GM11168 (cell line): ENCODE measurements around the gene SLC5A10.

ENCODE experiments used
- in situ Hi-C: fragments of 300-500 bp; cut with MboI; formaldehyde crosslinking; loops from one replicate; pipeline ENCODE4 v1.12.0; 2022; ENCODE audit warnings: low sequenced_read_pairs; ENCODE audit not compliant: unreplicated experiment

SLC5A10 gene

DNA sequence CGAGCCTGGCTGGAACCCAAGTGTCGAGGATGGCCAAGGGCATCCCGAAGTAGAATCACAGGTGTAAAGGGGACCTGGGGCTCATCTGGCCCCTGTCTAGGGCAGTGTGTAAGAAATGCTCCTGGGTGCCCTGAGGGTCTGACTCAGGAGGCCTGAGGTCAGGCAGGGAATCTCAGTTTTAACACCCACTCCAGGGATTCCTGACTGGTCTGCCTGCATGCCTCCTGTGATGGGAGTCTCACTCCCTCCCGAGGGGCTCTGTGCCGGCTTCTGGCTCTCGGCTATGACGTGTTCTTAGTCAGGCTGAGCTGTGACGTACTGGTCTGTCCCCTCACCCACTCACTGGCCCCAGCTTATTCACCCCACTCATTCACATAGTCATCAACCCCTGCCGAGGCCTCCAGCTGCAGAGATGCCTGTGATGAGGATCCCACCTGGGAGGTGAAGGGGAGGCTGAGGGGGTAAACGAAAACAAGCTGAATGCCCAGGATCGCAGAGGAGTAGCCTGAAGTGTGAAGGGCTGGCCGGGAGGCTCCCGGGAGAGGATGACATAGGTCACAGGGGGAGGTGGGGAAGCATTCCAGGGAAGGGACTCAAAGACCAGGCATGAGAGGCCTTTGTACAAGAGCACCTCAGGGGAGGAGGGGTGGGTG lies 28.8 kb downstream of the SLC5A10 start:
- in situ Hi-C loops, result no loop called here

DNA sequence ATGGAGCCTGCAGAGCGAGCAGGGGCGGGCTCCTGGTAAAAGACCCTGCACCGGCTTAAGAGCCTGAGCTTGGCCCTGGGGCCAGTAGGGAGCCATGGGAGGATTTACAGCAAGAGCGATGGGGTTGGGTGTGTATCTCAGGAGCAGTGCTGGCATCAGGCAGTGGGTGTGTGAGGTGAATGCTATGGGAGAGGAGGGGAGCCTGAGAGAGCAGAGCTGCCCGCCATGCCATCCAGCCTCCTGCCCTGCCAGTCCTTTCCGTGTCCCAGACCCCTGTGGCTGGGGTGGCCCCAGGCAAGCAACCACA lies 29.3 kb downstream of the SLC5A10 start:
- in situ Hi-C loops, result no loop called here

GRCh38 chr17:18981642-18982424 lies 29.9 kb downstream of the SLC5A10 start:
- in situ Hi-C loops, result no loop called here

DNA sequence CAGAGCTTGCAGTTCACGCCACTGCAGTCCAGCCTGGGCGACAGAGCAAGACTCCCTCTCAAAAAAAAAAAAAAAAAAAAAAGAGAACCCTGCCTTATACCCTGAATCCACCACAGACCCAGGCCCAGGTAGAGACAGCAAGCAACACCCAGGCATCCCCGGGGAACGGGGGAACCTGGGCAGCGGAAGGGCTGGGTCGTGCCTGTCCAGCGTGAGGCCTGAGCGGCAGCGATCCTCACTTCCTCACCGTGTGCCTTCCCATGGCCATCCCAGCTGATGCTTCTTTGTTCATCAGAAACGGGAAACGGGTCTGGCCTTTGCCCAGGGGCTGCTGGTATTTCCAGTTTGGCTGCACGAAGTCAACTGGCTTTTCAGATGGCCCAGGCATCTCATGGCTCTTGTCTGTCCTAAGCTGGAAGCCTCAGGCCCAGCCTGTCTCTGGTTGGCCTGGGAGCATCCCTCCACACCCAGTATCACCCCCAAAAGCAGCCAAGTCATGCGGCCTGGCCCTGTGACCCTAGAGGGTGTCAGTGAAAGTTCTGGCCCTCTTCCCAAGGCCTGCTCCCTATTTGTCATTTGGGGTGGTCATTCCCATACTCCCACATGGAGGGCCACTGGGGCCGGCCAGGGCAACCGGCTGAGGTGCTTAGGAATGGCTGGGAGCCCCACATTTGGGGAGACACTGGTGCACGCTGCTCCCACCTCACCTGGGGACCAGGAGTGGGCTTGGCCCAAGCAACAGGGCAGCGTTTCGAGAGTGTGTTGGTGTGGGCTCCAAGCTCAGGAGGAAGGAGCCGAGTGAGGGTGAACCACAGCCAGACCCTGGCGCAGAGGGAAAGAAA lies 32.5 kb downstream of the SLC5A10 start:
- in situ Hi-C loops, result no loop called here

DNA sequence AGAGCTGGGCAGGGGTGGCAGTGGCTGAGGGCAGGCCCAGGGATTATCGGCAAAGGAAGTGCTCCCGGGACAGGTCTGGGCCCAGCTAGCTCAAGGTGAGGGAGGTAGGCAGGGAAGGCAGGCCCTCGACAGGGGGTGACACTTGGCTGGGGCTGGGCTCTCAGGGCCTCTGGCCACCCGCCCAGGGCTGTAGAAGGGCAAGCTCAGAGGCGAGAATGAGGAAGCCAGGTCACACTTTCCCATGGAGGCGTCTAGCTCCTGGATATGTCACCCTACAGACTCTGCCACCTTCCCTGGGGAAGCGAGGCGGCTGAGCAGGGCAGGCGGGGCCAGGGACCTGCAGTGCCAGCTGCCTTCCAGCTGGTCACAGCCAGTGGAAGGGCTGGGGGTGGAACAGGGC lies 33.5 kb downstream of the SLC5A10 start:
- in situ Hi-C loops, result no loop called here

- in situ Hi-C loops, result no loop called here
These were observed 34.7 kb downstream of the SLC5A10 start for GRCh38 chr17:18986541-18987229.

GRCh38 chr17:18987230-18987610 lies 35.3 kb downstream of the SLC5A10 start:
- in situ Hi-C loops, result no loop called here

DNA sequence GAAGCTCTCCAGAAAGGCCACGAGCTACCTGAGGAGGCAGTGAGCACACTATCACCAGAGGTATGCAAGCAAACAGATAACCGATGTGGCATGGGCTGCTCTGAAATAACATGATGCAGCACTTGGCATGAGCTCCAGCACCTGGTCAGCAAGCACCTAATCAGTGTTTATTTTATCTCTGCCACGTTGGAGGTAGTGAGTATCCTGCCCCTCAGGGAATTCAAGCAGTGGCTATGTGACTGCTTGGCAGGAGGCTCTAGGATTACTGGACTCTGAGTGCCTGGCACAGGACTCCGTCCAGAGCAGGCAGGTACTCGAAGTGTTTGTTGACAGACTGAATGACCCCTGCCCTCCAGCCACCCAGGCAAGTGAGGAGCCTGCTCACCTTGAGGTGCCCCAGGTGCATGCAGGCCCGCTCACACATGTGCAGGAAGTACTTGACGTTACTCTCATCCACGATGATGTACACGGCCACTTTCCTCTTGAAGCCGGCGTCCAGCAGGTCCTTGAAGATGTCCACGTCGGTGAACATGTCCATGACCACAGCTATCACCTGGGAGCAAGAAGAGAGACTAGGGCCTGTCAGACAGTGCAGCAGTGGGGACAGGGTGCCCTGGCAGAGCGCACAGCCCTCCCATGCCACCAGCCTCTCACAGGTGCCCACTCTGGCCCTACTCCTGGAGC lies 36.0 kb downstream of the SLC5A10 start:
- in situ Hi-C loops, result no loop called here

DNA sequence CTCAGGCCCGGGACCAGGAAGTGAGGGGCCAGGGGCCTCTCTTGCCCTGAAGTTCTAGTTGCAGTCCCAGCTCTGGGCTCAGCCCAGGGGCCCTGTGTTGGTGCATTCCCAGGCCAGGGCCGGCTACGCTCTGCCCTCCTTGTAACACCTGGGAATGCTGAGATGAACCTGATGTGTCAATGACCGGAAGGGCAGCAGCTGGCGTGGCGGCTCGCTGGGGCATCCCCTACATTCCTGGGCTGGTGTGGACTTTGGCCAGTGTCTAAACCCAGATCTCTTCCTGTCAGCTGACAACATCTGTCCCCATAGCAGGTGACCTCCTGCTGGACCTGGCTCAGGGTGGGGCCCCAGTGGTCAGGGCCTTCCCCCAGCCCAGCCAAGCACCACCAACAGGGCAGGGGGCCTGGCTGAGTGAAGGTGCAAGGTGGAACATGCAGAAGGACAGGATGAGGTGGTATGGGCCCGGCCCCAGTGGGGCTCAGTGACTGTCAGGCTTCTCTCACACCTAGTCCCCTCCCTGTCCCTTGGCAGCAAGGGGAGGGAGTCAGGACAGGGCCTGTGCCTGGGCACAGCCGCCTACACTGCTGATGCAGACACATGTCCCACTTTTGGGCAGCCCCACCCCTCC lies 36.7 kb downstream of the SLC5A10 start:
- in situ Hi-C loops, result no loop called here

- in situ Hi-C loops, result no loop called here
These were observed 38.4 kb downstream of the SLC5A10 start for GRCh38 chr17:18990331-18990730.

GRCh38 chr17:18991531-18992315 lies 39.8 kb downstream of the SLC5A10 start:
- in situ Hi-C loops, result no loop called here

DNA sequence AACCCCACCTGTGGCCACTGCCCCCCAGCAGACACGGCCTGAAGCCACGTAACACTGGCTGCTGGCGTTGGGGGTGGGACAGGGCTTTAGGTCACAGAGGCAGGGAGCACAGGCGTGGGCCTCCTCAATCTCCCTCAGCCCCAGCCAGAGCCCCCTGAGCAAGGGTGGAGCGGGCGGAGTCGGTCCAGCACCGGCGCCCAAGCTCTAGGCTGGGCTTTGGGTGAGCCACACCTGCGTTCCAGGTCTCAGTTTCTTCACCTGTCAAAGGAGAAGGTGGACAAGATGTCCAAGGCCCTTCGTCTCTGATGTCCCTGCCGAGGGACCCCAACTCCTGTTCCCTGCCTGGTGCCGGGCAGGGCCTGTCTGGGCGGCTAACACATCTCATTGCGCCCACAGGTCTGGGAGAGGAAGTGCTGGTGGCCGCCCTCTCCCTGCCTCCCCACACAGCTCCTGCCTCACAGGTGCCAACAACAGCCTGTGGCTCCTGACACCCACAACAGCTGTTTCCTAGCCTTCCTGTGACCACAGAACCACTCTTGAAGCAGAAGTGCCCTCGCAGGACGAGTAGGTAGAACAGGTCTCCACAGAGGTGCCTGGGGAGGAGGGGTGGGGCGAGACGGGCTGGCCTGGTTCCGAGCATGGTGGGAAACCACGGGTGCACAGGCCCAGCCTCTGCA lies 40.6 kb downstream of the SLC5A10 start:
- in situ Hi-C loops, result no loop called here

DNA sequence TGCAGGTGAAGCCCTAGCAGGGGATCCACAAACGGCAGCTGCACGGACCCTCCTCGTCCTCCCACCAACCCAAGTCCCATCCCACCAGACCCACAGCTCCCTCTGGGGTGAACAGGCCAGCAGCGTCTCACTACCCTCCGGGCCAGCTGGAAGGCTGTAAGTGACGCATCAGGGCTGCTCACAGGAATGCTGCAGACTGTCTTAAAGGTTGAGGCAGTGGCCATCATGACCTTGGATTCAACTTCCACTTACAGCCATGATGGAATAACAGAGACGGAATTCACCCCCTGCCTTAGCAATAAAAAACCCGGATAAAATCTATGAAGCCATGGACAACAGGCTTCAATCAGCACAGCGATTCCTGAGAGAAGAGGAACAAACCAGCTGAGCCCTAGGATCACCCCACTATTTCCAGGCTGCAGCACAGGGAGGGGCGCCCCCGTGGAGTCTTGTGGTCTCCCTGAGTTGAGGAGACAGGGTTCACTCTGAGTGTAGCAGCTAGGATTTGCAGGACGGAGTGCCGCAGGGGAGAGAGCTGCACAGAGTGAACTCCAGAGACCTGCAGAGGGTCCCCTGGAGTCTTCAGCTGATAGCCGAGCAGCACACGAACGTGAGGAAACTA lies 42.1 kb downstream of the SLC5A10 start:
- in situ Hi-C loops, result no loop called here

DNA sequence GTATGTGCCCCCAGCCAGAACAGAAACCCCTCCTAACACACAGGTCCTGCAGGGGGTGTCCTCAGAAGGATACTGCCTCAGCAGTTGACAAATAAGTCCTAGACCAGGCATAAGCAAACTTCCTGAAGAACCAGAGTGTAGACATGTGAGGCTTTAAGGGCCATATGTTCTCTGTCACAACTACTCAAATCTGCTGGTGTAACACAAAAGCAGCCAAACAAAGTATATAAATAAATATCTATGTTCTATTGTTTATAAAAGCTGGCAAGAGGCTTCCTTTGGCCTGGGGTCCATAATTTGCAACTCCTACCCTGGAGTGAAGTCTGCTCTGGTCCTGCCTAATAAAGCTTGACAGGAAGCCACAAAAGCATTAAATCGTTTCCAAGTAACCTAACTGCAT lies 42.7 kb downstream of the SLC5A10 start:
- in situ Hi-C loops, result no loop called here

- in situ Hi-C loops, result no loop called here
These were observed 43.3 kb downstream of the SLC5A10 start for GRCh38 chr17:18995220-18995619.

DNA sequence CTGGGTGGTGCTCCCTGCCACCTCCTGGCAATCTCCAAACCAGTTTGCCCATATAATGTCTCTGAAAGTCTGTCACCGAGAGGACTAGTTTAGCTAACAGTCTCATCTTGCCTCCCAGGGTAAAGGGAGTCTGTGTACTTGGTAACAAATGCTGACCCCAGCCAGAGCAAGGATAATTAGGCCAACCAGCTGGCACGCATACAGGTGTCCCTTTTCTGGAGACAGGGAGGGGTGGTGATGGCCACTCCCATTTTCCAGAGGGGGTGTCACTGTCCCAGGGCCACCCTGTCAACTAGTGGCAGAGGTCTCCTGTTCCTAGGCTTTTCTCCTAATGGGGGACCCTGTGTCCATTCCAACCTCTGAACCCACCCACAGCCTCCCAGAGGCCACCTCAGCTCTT lies 44.5 kb downstream of the SLC5A10 start:
- in situ Hi-C loops, result no loop called here

GRCh38 chr17:18997650-18998196 lies 45.8 kb downstream of the SLC5A10 start:
- in situ Hi-C loops, result no loop called here

DNA sequence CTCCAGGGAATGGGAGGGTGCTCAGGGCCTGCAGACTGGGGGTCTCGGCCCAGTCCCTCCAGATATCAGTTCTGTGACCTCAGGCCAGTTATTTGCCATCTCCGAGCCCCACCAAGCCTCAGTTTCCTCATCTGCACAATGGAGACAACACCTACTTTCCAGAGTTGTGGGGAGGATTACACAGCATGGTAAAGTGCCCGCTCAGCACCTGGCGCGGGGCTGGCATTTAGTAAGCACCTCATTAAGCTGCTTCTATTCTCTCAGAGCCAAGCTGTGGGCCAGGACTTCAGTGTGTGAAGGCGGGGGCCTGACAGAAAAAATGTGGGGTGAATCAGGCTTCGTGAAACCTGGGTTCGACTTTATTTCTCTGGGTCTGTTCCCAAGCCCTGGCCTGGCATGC lies 47.4 kb downstream of the SLC5A10 start:
- in situ Hi-C loops, result no loop called here
